Stimulated activated CD4-positive, alpha-beta T cell treated with anti-CD3 and anti-CD28 coated beads, TNF-alpha, amount 100 ng/mL, for 24 hours (primary cell): ENCODE data around the gene BATF.
"Not testable (repeated sequence)": the region's sequence is repeated elsewhere in the genome, so short reads cannot be mapped to it uniquely, and the experiment has no call there.

Experiments
- DNase-seq, 3 experiments: peaks; one replicate each; pipeline ENCODE4 v3.0.0-alpha.2; 2020; ENCODE audit warnings: low read depth in 3 of 3

The BATF gene, protein sequence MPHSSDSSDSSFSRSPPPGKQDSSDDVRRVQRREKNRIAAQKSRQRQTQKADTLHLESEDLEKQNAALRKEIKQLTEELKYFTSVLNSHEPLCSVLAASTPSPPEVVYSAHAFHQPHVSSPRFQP

DNA sequence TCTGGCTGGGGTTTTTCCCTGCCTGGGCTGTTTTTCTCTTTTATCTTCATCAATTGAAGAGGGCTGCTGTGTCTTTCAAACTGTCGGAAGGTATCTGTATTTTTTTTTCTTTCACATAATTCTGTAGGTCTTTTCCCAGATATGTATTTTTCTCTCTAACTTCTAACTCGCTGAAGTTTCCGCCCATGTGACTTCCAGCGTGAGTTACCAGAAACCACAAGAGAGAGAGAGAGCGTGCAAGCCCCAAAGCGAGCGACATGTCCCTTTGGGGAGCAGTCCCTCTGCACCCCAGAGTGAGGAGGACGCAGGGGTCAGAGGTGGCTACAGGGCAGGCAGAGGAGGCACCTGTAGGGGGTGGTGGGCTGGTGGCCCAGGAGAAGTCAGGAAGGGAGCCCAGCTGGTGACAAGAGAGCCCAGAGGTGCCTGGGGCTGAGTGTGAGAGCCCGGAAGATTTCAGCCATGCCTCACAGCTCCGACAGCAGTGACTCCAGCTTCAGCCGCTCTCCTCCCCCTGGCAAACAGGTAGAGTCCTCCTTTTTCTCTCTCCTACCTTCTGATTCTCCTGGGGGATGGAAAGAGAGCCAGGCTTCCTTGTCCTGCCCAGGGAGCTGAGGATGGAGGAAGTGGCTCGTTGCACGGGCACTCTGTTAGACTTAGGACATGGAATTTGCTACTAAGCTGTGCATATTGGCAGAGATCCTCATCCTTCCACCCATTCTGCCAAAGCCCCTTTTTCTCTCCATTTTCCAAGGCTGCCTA is at the start of gene BATF:
BATF (plus strand) TSS at position 246 of the 759 bp plus-strand sequence; CDS start at position 460, 214 bp downstream.
- DNase-seq, result peak; percentile 54 to 72 (median 65)

DNA sequence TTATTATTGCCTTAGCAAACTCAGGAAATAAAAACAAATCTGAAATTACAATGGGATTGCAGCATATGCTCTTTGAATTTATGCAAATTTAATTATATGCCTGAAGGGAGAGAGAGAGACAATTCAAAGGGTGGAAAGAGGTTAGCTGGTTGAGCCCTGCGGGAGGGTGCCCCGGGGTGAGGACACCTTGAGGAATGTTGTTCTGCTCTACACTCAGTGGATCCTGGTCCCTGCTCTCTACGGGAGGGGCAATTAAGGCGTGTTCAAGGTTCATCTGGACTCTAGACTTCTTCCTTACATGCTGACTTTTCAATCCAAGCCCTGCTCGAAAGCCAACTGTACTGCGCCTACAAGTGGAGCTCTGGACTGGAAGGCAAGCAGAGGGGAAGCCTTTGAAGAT is 48.1 kb upstream of the BATF start:
- DNase-seq, result not testable (repeated sequence)

DNA sequence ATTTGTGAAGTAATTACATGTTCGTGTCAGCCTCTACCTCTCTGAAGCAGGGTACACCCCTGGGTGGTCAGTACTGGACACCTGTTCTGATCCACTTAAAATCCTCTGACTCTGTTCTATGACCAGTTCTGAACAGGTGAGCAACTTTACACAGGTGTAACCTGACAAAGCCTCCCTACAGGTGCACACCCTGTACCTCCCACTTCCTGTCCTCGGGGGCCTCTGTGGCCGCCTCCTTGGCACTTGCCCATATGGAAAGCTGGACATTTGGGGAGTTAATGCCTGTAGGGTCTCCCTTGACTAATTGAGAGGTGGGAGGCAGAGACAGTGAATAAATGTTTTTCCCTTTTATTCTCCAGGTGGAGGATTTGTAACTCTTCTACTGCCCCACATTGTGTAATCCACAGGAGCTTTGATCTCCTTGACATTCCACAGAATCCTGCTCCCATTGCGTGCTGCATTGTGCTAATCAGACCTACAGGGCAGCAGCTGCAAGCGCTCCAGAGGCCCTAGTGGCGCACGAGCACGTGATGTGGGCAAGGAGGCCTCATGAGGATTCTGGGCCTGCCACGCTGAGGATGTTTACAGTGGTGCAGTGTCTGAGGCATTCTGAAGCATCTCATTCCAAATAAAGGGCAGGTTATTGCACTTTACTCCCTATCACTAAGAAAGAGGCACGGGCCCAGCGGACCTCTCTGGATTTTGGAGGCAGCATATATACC is 45.8 kb upstream of the BATF start:
- DNase-seq, result no peak

DNA sequence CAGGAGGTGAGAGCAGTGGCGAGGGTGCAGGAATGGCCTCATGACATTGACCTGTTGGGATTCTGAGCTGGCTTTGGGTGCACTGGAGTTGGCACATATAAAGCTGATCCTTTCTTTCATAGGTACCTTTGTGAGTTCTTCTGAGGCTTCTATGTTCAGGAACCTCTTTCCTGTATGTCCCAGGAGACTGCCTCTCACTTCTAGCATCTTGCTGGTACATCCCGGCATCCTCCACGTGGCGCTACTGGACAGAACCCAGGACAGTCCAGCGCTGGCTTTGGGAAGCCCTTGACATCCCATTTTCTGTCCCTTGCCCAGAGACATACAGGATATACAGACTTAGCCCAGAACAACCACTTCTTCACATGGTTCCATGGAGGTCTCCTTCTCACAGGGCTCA is 44.4 kb upstream of the BATF start:
- DNase-seq, result no peak

DNA sequence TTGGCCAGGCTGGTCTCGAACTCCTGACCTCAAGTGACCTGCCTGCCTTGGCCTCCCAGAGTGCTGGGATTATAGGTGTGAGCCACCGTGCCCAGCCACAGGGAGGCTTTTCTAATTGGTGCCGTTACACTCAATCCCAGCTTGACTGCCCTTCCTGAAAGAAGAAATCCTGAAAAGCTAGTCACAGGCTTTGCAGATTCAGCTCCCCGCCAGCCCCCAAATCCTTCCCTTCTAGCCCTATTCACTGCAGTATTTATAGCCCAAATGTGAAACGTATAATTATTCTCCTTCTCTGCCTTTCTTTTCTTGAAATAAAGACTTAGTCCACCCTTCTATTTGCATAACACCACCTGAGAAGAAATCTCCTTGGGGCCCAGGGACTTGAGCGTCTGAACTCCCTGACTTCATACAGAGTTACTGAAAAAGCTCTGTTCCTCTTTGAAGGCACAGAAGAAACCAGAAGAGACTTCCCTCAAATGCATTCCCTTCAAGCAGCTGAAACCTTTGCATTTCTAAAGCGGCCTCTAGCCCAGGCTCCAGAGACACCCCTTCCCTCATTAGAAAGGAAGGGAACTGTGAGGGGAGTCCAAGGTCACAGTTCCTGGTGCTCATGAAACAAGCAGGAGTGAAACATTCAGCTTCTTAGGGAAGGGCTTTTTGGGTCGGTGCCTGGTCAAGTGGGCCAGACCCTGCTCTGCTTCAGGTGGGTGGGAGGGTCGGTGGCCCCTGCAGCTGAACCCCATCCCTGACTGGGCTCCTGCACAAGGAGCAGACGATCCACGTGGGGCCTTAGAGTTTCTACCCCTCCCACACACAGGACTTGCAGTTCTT is 42.3 kb upstream of the BATF start:
- DNase-seq, result no peak

DNA sequence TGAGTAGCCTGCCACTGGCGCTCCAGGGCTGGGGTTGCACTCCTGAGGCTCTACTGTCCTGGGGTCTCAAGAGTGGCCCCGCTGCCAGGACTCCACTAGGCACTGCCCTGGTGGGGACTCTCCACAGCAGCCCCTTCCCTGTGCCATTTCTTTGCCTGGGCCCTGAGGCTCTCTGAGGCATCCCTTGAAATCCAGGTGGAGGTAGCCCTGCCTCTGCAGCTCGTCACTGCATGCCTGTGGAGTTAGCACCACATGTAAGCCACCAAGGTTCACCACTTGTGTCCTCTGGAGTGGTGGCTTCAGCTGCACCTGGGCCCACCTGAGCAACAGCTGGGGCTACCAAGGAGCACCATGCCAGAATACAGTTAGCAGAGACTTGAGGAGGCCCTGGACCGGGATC is 39.9 kb upstream of the BATF start:
- DNase-seq, result no peak

DNA sequence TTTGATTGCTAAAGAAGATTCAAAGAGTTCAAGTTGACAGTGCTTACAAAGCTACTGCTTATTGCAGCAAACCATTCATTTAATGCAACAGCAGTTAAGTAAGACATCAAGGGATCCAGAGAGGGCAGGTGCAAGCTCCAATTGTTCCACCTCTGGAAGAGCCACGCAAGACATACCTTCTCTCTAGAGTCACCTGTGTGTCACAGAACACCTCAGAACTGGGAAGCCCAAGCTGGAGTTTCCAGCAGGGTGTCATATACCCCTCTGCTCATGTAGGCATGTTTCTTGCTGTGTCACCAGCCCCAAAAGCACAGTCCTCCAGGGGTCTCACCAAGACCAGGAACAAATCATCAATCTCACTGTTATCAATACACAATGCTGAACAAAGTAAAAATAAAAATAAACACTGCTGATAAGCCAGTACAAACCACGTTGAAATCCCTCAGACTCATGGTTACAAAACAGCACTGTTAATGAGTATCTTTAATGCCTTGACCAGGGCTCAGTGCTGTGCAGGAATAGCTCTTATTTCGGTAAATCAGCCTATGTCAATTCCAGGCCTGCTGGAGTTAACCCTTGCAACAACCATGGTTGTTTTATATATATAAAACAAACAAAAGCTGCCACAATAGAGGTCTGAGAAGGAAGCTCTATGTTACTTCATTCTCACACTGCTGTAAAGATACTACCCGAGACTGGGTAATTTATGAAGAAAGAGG is 37.4 kb upstream of the BATF start:
- no peak for DNase-seq

DNA sequence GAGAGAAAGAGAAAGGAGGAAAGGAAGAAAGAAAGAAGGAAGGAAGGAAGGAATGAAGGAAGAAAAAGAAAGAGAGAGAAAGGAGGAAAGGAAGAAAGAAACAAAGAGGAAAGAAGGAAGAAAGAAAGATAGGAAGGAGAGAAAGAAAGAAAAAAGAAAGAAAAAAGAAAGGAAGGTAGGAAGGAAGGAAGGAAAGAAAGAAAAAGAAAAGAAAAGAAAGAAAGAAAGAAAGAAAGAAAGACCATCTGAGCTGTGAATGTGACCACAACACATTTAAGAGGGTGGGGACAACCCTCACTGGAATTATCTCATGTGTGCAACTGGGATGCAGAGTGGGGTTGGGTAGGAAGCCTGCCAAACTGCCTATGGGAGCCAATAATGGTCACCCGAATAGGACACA is 36.0 kb upstream of the BATF start:
- DNase-seq, result no peak

DNA sequence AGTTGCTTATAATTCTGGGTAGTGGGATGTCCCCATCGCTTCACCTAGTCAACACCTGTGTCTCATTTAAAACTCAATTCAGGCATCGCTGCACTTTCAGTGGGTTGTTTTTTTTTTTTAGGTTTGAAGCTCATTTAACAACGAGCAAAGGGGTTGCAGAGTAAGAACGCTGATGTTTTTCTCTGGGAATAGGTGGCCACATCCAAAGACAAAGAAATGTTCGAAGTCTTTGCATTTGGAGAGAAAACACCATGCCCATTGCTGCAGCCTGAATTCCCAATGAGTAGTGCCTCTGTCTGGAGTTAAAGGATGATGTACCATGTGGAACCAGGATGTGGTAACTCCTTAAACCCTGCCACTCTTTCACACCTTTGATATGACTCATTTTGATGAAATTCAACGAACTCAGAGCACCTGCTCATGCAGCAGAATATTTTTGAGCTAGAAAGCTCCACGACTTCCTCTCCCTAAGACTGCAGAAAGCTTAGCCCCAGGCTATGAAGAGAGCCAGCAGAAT is 35.1 kb upstream of the BATF start:
- DNase-seq, result no peak

DNA sequence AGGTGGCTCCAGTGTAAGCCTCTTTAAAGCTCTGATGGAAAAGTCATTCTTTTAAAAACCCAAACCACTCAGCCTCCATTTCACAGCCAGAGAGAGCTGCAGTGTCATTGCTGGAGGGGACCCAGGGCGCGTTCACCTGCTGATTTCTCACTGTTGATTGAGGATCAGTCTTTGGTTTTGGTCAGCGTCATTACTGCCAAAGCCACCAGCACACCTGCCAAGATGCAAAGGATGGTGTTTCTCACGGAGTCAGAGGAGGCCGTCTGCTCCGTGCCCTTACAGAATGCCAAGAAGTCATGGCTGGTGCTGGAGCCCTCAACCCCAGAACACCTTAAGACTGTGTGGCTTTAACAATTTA is 32.8 kb upstream of the BATF start:
- DNase-seq, result no peak

DNA sequence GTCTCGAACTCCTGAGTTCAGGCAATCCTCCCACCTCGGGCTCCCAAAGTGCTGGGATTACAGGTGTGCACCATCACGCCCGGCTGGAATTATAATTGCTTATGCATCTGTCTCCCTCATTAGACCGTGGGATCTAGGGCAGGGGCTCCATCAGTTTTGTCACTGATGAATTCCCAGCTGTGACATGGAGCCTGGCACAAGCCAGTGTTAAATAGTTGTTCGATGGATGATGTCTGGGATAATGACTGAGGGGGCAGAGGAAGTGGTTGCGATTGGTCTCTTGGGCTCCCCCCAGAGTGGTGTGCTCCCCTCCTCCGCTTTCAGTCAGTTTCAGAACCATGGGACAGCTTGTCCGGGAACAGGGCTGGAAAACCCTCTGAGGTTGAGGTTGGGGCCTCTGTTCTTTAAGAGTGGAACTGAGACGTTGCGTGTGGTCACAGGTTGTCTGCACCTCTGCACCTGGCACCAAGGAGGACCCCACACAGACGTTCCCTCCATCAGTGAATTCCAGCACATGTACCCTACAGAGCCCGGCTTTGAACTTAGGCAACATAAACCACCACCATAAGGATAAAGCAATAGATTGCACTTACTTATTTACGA is 30.8 kb upstream of the BATF start:
- no peak for DNase-seq

DNA sequence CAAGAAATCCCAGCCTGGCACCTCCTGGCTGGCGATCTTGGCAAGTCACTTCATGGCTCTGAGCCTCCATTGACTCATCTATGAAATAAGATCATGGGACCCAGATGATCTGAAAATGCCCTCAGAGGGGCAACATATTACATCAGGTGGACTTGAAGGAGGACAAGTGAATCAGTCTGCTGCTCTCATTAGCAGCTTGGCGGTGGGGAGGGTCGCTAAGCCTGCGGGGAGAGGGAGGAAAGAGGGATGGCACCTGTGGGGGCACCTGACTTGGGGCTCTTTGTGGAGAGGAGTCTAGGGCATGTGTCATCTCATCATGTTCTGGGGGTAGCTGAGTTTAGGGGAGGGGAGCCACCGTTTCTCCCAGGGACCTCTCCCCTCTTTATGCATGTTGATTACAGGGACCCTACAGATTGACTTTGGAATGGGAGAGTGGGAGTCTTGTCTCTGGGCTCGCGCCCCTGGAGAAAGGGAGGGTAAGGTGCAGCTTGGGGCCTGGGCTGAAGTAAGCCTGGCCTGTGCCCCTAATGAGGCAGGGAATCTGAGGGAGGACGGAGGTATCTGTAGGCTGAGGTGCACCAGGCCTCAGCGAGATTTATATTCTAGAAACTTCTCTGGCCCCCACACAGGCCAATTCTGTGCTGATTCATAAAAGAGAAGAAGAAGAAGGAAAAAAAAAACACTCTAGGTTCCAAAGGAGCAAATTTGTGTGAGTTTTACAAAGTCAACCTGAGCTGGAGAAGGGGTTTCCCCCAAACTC is 29.3 kb upstream of the BATF start:
- DNase-seq, result no peak

DNA sequence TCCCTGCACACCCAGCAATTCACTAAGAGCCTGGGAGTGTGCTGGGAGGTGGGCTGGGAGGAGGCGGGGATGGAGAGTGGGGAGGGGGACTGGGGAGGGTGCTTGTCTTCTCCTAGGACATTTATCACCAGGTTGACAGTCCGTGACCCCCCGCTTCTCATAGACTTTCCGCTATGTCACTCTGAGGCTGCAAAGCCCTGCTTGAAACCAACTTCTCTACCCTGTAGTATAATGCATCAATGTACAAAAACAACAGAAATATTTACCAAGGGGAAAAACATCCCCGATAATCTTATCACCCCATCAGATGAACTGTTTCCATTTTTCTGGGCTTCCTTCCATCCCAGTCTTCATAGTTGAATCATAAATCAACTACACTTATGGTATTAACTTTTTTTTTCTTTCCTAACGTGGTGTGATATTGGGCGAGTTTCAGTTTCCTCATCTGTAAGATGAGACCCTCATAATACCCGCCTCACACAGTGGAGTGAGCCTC is 28.6 kb upstream of the BATF start:
- DNase-seq, result no peak

DNA sequence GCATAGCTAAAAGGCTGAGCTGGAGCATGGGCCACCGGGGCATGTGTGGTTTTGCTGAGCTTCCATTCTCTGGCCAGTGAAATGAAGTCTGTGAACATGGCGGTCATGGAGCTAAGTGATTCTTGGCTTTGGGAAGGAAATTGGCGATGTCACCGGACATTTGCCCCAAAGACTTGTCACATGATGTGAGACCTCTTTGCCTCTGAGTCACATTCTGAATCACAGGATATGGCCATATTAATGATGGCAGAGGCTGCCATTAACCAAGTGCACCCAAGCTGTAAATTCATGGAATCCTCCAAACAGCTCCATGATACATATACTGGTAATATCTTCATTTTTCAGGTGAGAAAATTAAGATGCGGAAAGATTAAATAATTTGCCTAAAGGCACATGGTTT is 27.4 kb upstream of the BATF start:
- DNase-seq, result no peak

DNA sequence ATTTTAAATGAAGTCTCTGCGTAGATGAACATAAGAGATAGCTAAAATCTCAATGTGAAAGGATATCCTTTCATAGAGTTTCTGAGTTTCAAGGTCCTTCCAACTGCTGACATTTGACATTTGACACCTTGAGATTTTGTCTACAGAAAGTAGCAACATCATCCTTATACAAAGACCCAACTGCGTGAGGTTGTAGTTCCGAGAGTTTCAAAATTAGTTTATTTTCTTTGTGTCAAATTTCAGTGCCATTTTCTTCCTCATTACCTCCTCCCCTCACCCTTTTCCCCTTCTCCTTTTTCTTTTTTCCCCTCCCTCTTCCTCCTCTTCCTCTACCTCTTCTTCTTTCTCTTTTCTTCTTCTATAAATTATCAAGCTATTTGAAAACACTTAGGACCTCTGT is 26.9 kb upstream of the BATF start:
- DNase-seq, result no peak

DNA sequence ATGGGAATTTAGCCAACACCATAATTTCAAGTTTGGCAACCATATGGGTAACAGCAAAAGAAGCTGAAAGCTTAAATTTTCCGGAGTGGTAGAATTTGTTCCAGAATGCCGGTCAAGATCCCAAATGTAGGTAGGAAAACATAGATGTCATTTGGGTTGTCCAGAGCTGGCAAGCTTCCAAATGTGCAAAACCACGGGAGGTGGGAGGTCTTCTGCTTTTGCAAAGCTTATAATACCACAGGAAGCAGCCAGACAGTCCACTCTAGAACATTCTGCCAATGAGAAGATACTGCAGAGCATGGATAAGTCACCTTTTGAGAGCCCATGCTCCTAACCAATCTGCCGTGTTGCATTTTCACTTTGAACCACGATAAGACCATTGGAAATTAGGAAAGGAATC is 26.4 kb upstream of the BATF start:
- no peak for DNase-seq

DNA sequence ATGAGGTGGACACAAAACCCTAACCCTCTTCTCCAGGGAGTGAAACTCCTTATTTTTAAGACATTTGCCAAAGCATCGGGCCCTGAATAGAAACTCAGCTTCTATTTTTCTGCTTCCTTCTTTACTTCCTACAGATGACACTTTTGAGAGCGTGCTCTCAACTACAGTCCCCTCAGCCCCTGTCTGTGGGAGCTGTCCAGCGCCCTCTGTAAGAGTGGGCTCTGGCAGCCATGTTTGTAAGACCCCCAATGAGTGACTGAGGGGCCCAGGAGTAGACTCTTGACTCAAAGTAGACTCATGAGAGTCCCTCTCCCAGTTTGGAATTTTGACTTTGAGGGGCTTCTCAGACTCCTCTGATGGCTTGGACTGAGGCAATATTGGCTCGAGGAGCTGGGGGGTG is 25.5 kb upstream of the BATF start:
- no peak for DNase-seq

DNA sequence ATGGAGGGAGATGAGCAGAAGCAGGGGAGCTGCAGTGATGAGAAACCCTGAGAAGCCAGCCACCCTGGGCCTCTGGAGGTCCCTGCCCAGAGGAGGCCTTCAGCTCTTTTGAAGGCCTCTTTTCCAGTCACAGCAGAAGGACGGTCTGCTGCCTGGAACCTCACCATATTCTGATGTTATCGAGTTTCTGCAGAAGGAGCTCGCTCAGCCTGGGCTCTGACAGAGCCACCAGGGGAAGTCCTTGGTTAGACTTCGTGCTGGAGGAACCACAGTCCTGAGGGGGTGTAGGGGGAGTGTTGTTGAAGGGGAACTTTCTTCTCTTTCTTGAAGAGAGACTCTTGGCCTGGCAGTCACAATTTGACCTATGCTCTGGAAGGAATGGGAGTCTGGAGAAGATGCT is 25.1 kb upstream of the BATF start:
- peak in 1 of 3 experiments; percentile 34 for DNase-seq

DNA sequence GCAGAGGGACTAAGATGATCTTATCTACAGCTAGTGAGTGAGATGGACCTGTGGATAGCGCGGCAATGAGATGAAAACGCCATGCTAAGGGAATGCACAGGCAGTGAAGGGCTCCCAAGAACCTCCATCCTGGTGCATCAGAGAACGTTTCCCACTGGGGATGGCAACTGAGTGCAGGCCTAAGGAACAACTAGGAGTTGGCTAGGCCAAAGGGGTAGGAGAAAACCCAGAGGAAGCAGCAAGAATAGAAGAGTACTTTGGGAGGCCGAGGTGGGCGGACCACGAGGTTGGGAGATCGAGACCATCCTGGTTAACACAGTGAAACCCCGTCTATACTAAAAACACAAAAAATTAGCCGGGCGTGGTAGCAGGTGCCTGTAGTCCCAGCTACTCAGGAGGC is 24.6 kb upstream of the BATF start:
- DNase-seq, result no peak
